ENCODE results near the gene APH1A. TPM values are rescaled to one million over a fixed set of nuclear protein-coding genes. Genes with fewer than 3 reads are reported as not detected.

The APH1A gene
- total RNA-seq, 6 experiments from 2014 or later, result 61.2 to 92.0 (median 81.1) TPM

DNA sequence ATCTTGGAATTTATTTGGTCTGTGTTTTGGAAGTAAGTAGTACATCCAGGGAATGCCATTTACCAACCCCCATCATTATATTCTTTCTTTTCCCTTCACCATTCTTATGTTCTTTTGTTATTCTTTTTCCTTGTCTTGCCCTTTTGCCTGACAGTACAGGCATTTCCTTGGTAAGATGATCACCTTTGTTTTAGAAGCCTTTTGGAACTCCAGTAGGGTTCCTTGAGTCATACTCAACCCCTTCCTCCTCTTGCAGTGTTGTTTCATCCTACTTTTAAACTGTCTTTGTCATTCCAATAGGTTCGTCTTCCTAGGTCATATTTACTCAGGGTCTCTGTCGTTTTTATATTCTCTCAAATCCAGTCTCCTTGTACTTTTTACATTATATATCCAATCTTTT is 34.1 kb upstream of the APH1A start:
- no peaks in the 10 kb centered on the region for H3K27me3 ChIP-seq
- no peaks in the 10 kb centered on the region for H3K9me3 ChIP-seq
- intact Hi-C loops (cut with DNase I), result no loop called here
- H3K4me1 ChIP-seq, result no peaks in the 10 kb centered on the region
- H3K27ac ChIP-seq, result no peak overlapping the region
- no peak overlapping the region for H3K4me3 ChIP-seq
- 56% methylated on average over 2 of the region's 2 CpGs for WGBS (ENCODE audit: insufficient coverage, low coverage, low lambda C conversion rate, missing lambda C conversion rate)
- TF ChIP-seq, protein P1, sequence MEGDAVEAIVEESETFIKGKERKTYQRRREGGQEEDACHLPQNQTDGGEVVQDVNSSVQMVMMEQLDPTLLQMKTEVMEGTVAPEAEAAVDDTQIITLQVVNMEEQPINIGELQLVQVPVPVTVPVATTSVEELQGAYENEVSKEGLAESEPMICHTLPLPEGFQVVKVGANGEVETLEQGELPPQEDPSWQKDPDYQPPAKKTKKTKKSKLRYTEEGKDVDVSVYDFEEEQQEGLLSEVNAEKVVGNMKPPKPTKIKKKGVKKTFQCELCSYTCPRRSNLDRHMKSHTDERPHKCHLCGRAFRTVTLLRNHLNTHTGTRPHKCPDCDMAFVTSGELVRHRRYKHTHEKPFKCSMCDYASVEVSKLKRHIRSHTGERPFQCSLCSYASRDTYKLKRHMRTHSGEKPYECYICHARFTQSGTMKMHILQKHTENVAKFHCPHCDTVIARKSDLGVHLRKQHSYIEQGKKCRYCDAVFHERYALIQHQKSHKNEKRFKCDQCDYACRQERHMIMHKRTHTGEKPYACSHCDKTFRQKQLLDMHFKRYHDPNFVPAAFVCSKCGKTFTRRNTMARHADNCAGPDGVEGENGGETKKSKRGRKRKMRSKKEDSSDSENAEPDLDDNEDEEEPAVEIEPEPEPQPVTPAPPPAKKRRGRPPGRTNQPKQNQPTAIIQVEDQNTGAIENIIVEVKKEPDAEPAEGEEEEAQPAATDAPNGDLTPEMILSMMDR (IDR thresholded peaks at IDR 0.05), result no peak
- TF ChIP-seq POLR2A (IDR thresholded peaks at IDR 0.05), result no peak
- DNase-seq, result no peak
- ATAC-seq, result no peak
- peaks cover 0 to 31% (median 8%) of the 10 kb centered on the region in 4 donors for H3K36me3 ChIP-seq

DNA sequence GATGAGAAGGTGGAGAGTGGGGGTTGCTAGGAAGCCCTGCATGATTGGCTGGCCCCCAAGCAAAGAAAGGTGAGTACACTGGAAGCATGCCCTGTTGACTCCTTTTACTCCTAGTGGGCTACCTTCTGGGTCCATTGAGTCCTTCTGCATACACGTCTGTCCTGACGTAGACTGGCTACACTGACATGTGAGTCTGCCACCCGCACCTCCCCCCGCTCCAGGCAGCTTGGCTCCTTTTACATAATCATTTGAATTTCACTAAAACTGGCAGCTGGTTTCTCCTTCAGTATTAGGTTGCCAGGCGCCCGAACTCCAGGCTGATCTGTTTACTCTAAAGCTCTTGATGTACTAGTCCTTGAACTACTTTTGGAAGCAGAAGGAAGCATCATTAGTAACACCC is 33.5 kb upstream of the APH1A start:
- intact Hi-C loops (cut with DNase I), result no loop called here
- Histone ChIP-seq H3K27me3 (no peaks in the 10 kb centered on the region), H3K4me1 (no peaks in the 10 kb centered on the region), H3K27ac (no peak overlapping the region), H3K4me3 (no peak overlapping the region), H3K36me3 (peaks cover 0 to 28% (median 8%) of the 10 kb centered on the region in 4 donors), H3K9me3 (no peaks in the 10 kb centered on the region)
- 77% methylated on average over 4 of the region's 6 CpGs for WGBS (ENCODE audit: insufficient coverage, low coverage, low lambda C conversion rate, missing lambda C conversion rate)
- TF ChIP-seq POLR2A (IDR thresholded peaks at IDR 0.05), result no peak
- TF ChIP-seq, protein P1 (IDR thresholded peaks at IDR 0.05), result no peak
- DNase-seq, result no peak
- ATAC-seq, result no peak

DNA sequence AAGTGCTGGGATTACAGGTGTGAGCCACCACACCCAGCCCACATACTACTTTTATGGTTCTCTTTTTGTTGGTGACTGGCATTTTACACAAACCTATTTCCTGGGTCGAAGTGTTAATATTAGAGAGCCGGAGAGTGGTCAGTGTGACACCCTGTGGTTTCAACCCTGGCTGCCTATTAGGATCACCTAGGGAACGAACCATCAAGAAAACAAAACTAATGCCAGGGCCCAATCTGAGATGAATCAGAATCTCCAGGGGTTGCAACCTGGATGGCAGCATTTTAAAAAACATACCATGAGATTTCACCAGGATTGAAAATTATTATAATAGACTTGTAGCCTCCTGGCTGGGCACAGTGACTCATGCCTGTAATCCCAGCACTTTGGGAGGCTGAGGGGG is 30.9 kb upstream of the APH1A start:
- Histone ChIP-seq H3K27ac (no peak overlapping the region), H3K27me3 (no peaks in the 10 kb centered on the region), H3K4me3 (no peak overlapping the region), H3K9me3 (no peaks in the 10 kb centered on the region), H3K4me1 (no peaks in the 10 kb centered on the region), H3K36me3 (peaks cover 0 to 32% (median 8%) of the 10 kb centered on the region in 4 donors)
- ATAC-seq (no peak), DNase-seq (no peak)
- 88% methylated on average over 3 of the region's 3 CpGs for WGBS (ENCODE audit: insufficient coverage, low coverage, low lambda C conversion rate, missing lambda C conversion rate)
- TF ChIP-seq POLR2A (IDR thresholded peaks at IDR 0.05), result no peak
- TF ChIP-seq, protein P1 (IDR thresholded peaks at IDR 0.05), result no peak
- intact Hi-C loops (cut with DNase I), result no loop called here

DNA sequence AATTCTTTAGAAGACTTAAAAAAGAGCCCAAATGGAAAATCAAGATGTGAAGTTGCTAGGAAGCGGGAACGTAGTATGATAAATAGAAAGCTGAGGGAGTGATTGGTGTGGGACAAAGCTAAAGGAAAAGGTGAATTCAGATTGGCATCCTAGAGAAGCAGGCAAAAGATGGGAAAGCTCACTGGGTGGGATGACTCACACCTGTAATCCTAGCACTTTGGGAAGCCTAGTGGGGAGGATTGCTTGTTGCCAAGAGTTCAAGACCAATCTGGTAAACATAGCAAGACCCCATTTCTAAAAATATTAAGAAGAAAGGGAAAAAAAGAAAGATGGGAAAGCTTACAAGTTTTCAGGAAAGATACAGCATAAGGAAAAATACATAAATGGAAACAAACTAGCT is 26.7 kb upstream of the APH1A start:
- no peak for TF ChIP-seq POLR2A (IDR thresholded peaks at IDR 0.05)
- TF ChIP-seq, protein P1 (IDR thresholded peaks at IDR 0.05), result no peak
- Histone ChIP-seq H3K27me3 (no peaks in the 10 kb centered on the region), H3K9me3 (no peaks in the 10 kb centered on the region), H3K4me1 (peaks cover 0 to 4% (median 0%) of the 10 kb centered on the region in 4 donors), H3K36me3 (peaks cover 0 to 6% (median 2%) of the 10 kb centered on the region in 4 donors), H3K4me3 (no peak overlapping the region), H3K27ac (no peak overlapping the region)
- DNase-seq (no peak), ATAC-seq (no peak)
- WGBS (ENCODE audit: insufficient coverage, low coverage, low lambda C conversion rate, missing lambda C conversion rate), result 96% methylated on average over 2 of the region's 2 CpGs
- intact Hi-C loops (cut with DNase I), result no loop called here
